GM19239 (cell line): Measurements from ENCODE around the gene IDS.
A peak's percentile ranks its signal among the peaks of the same experiment; 100 is the strongest.

ENCODE experiments used
- DNase-seq: peaks from one replicate; pipeline ENCODE4 v3.0.0; 2011; ENCODE audit warnings: low spot score; ENCODE audit not compliant: insufficient read length
- FAIRE-seq: peaks from 2 replicates; lab custom pipeline; 2011; peaks lifted over from hg19 to GRCh38; lab: Jason Lieb, UNC

IDS gene

GRCh38 chrX:149470955-149471354 lies 34.2 kb downstream of the IDS start:
- FAIRE-seq (peak; percentile 67), DNase-seq (peak; percentile 20)

- DNase-seq (no peak), FAIRE-seq (no peak)
Measured at GRCh38 chrX:149469406-149469805, 35.7 kb downstream of the IDS start.

- DNase-seq: no peak
- no peak for FAIRE-seq
Measured at GRCh38 chrX:149467920-149468319, 37.2 kb downstream of the IDS start.

GRCh38 chrX:149467461-149467860 lies 37.6 kb downstream of the IDS start:
- DNase-seq: no peak
- FAIRE-seq: no peak

GRCh38 chrX:149462849-149463248 lies 42.3 kb downstream of the IDS start:
- FAIRE-seq (no peak), DNase-seq (no peak)

- FAIRE-seq (no peak), DNase-seq (no peak)
Measured at GRCh38 chrX:149461746-149462145, 43.4 kb downstream of the IDS start.

- no peak for DNase-seq
- no peak for FAIRE-seq
Measured at GRCh38 chrX:149458586-149458985, 46.5 kb downstream of the IDS start.

- DNase-seq: no peak
Measured at GRCh38 chrX:149456476-149457245, 48.4 kb downstream of the IDS start.

GRCh38 chrX:149455934-149456333 lies 49.2 kb downstream of the IDS start:
- FAIRE-seq: no peak

More at GRCh38 chrX:149456476-149457245, 48.4 kb downstream of the IDS start:
- FAIRE-seq: no peak

GRCh38 chrX:149453906-149454822 lies 50.9 kb downstream of the IDS start:
- DNase-seq (no peak), FAIRE-seq (no peak)

More at GRCh38 chrX:149455934-149456333, 49.2 kb downstream of the IDS start:
- no peak for DNase-seq

GRCh38 chrX:149453030-149453429 lies 52.1 kb downstream of the IDS start:
- FAIRE-seq (no peak), DNase-seq (no peak)

GRCh38 chrX:149433451-149433850 lies 71.7 kb downstream of the IDS start:
- FAIRE-seq: no peak
- DNase-seq: no peak

- DNase-seq: no peak
- FAIRE-seq: no peak
Measured at GRCh38 chrX:149433051-149433450, 72.1 kb downstream of the IDS start.
